IMR-90 (cell line): Measurements from ENCODE around the gene ACTRT2. TPM values are rescaled to one million over a fixed set of nuclear protein-coding genes. Genes with fewer than 3 reads are reported as not detected.

Source experiments
- ATAC-seq: fragments of 200-7000 bp; cut with Tn5 transposase; 2 replicates; pipeline ENCODE4 v1.9.1; 2020; ENCODE audit warnings: low read depth, mild to moderate bottlenecking, moderate library complexity
- BruUV-seq: library from RNA; stranded (reverse); fragments of 400-500 nt; replicated peaks from 2 replicates; lab custom pipeline; 2021; lab: Mats Ljungman, UMichigan
- CTCF ChIA-PET: fragments of 300-600 bp; formaldehyde crosslinking; extraction: SDS; loops from one replicate; lab custom pipeline; 2021; ENCODE audit warnings: antibody characterized with exemption; lab: Yijun Ruan, JAX
- POLR2A ChIA-PET: fragments of 300-600 bp; sonication (Branson Sonifier 250); formaldehyde crosslinking; loops from one replicate; lab custom pipeline; 2022; ENCODE audit warnings: antibody characterized with exemption; ENCODE audit not compliant: unreplicated experiment; lab: Charles Lee
- DNase-seq: peaks from one replicate; pipeline ENCODE4 v3.0.0; 2013
- H2AFZ ChIP-seq: replicated peaks from 2 replicates; pipeline ENCODE3; 2013; ENCODE audit warnings: low read length, mild to moderate bottlenecking; ENCODE audit not compliant: poor library complexity
- H2AK5ac ChIP-seq: 2 replicates; pipeline ENCODE4 v1.6.1; 2013; ENCODE audit warnings: low read depth, low read length, inconsistent platforms
- H2AK9ac ChIP-seq: replicated peaks from 2 replicates; pipeline ENCODE3; 2013; ENCODE audit warnings: mild to moderate bottlenecking, low read depth, low read length, moderate library complexity; ENCODE audit not compliant: poor library complexity
- H2BK120ac ChIP-seq: 2 replicates; pipeline ENCODE4 v1.6.1; 2013; ENCODE audit warnings: low read depth, low read length, inconsistent platforms
- H2BK15ac ChIP-seq: 3 replicates; pipeline ENCODE4 v1.6.1; 2013; ENCODE audit warnings: low read depth, low read length, inconsistent platforms
- H2BK20ac ChIP-seq: 2 replicates; pipeline ENCODE4 v1.6.1; 2013; ENCODE audit warnings: low read depth, mild to moderate bottlenecking, inconsistent platforms, low read length, moderate library complexity
- H2BK5ac ChIP-seq: 2 replicates; pipeline ENCODE4 v1.6.1; 2013; ENCODE audit warnings: mild to moderate bottlenecking, low read depth, low read length, inconsistent platforms; ENCODE audit not compliant: poor library complexity, severe bottlenecking
- H3K14ac ChIP-seq: replicated peaks from 2 replicates; pipeline ENCODE4 v1.6.1; 2013; ENCODE audit warnings: low read depth, low read length, inconsistent platforms
- H3K18ac ChIP-seq: 2 replicates; pipeline ENCODE4 v1.6.1; 2013; ENCODE audit warnings: low read depth, low read length, control low read depth
- H3K23ac ChIP-seq: 2 replicates; pipeline ENCODE4 v1.6.1; 2013; ENCODE audit warnings: low read depth, low read length, inconsistent platforms
- H3K27ac ChIP-seq: 2 replicates; pipeline ENCODE4 v1.5.1; 2013; ENCODE audit warnings: mild to moderate bottlenecking, control low read depth, low read length; ENCODE audit not compliant: insufficient read depth
- H3K27me3 ChIP-seq: 2 replicates; pipeline ENCODE4 v1.6.1; 2013; ENCODE audit warnings: low read length; ENCODE audit not compliant: control insufficient read depth, insufficient read depth
- H3K36me3 ChIP-seq: 2 replicates; pipeline ENCODE4 v1.6.1; 2013; ENCODE audit warnings: low read length, mixed read lengths; ENCODE audit not compliant: control insufficient read depth, insufficient read depth
- H3K4ac ChIP-seq: 2 replicates; pipeline ENCODE4 v1.6.1; 2013; ENCODE audit warnings: low read depth, low read length, inconsistent platforms
- H3K4me1 ChIP-seq: 2 replicates; pipeline ENCODE4 v1.6.1; 2013; ENCODE audit warnings: low read length, mixed read lengths; ENCODE audit not compliant: control insufficient read depth, insufficient read depth
- H3K4me2 ChIP-seq: 2 replicates; pipeline ENCODE4 v1.6.1; 2013; ENCODE audit warnings: low read depth, mild to moderate bottlenecking, control low read depth, low read length, moderate library complexity
- H3K4me3 ChIP-seq: 2 replicates; pipeline ENCODE4 v1.5.1; 2013; ENCODE audit warnings: low read depth, mild to moderate bottlenecking, control low read depth, low read length, moderate library complexity; ENCODE audit not compliant: insufficient read depth
- H3K56ac ChIP-seq: 2 replicates; pipeline ENCODE4 v1.6.1; 2013; ENCODE audit warnings: low read length, inconsistent platforms; ENCODE audit not compliant: insufficient read depth; ENCODE audit errors: extremely low read depth
- H3K79me1 ChIP-seq, 2 experiments: 2 replicates each; pipeline ENCODE4 v1.6.1; 2013; ENCODE audit warnings: low read length in 2 of 2, inconsistent platforms in 1 of 2, low read depth in 1 of 2
- H3K9ac ChIP-seq: 2 replicates; pipeline ENCODE4 v1.6.1; 2013; ENCODE audit warnings: low read depth, low read length, control low read depth
- H3K9me1 ChIP-seq: 2 replicates; pipeline ENCODE4 v1.6.1; 2013; ENCODE audit warnings: low read length, inconsistent platforms; ENCODE audit not compliant: insufficient read depth
- H3K9me3 ChIP-seq: 2 replicates; pipeline ENCODE4 v1.6.1; 2013; ENCODE audit warnings: low read length; ENCODE audit not compliant: control insufficient read depth, insufficient read depth
- H4K20me1 ChIP-seq: 2 replicates; pipeline ENCODE4 v1.6.1; 2013; ENCODE audit warnings: low read length, inconsistent platforms; ENCODE audit not compliant: insufficient read depth
- H4K5ac ChIP-seq: 2 replicates; pipeline ENCODE4 v1.6.1; 2013; ENCODE audit warnings: mild to moderate bottlenecking, low read depth, low read length, control low read depth
- H4K8ac ChIP-seq, 2 experiments: 2 replicates each; pipeline ENCODE4 v1.6.1; 2013; ENCODE audit warnings: low read depth in 2 of 2, low read length in 2 of 2, control low read depth in 1 of 2, inconsistent platforms in 1 of 2
- H4K91ac ChIP-seq: 2 replicates; pipeline ENCODE4 v1.6.1; 2013; ENCODE audit warnings: low read depth, low read length, inconsistent platforms; ENCODE audit not compliant: insufficient read depth
- BHLHE40 ChIP-seq: fragments of 150-350 bp; IDR thresholded peaks from 2 replicates; pipeline ENCODE4 v1.6.1; 2016; ENCODE audit warnings: mild to moderate bottlenecking, low read depth, low read length
- CEBPB ChIP-seq: IDR thresholded peaks from 2 replicates; pipeline ENCODE4 v1.6.1; 2012; ENCODE audit warnings: low read depth, low read length, improper control_type of control experiment
- MAFK ChIP-seq: IDR thresholded peaks from 2 replicates; pipeline ENCODE4 v1.6.1; 2012; ENCODE audit warnings: low read depth, low read length, improper control_type of control experiment
- MAZ ChIP-seq: IDR thresholded peaks from 2 replicates; pipeline ENCODE4 v1.6.1; 2012; ENCODE audit warnings: low read depth, mild to moderate bottlenecking, low read length, improper control_type of control experiment, moderate library complexity, borderline replicate concordance
- MXI1 ChIP-seq: IDR thresholded peaks from 2 replicates; pipeline ENCODE4 v1.6.1; 2012; ENCODE audit warnings: low read depth, mild to moderate bottlenecking, low read length, moderate library complexity, borderline replicate concordance
- RCOR1 ChIP-seq: IDR thresholded peaks from 2 replicates; pipeline ENCODE4 v1.6.1; 2012; ENCODE audit warnings: mild to moderate bottlenecking, low read length, improper control_type of control experiment; ENCODE audit not compliant: insufficient replicate concordance
- WGBS, 2 experiments: methylation state at CpG; one replicate each; pipeline versions ENCODE4 v1.1.5 to v1.1.7; 2013; ENCODE audit warnings: missing lambda C conversion rate in 2 of 2; ENCODE audit not compliant: insufficient read length in 1 of 2; ENCODE audit errors: extremely low coverage in 2 of 2; 5-methylcytosine and 5-hydroxymethylcytosine counted together
- dilution Hi-C: fragments of 300-500 bp; cut with HindIII; formaldehyde crosslinking; loops from one replicate; pipeline ENCODE4 v1.14.3; 2018; ENCODE audit warnings: low sequenced_read_pairs; ENCODE audit not compliant: unreplicated experiment
- in situ Hi-C: fragments of 300-500 bp; cut with MboI; formaldehyde crosslinking; loops from 3 replicates; pipeline ENCODE4 v1.14.3; 2019; ENCODE audit warnings: low sequenced_read_pairs, inconsistent platforms, mixed read lengths
- intact Hi-C: fragments of 100-400 bp; cut with micrococcal nuclease; formaldehyde crosslinking; loops from 2 replicates; pipeline ENCODE4 v1.10.0; 2022
- polyA plus RNA-seq, 3 experiments: library from polyadenylated mRNA; depleted of rRNA; stranded (reverse); fragments of >200 nt; gene quantifications; 2 replicates each; pipeline ENCODE4 v1.2.3, GENCODE V29; 2012; ENCODE audit warnings: low replicate concordance in 1 of 3
- total RNA-seq: library from RNA; depleted of rRNA; stranded (reverse); fragments of >200 nt; gene quantifications from 2 replicates; pipeline ENCODE4 v1.2.3, GENCODE V29; 2012
- TF ChIP-seq, protein P1 (sequence below): fragments of 150-350 bp; IDR thresholded peaks from 2 replicates; pipeline ENCODE4 v1.6.1; 2016; ENCODE audit warnings: low read depth, mild to moderate bottlenecking, low read length, moderate library complexity, borderline replicate concordance
- TF ChIP-seq, protein P2 (sequence below): fragments of 150-350 bp; IDR thresholded peaks from 2 replicates; pipeline ENCODE4 v1.6.1; 2017; ENCODE audit warnings: mild to moderate bottlenecking, antibody characterized with exemption, low read length, low read depth

ACTRT2 gene
- total and polyA plus RNA-seq, 2 of the 4 experiments (the other 2 are of a cell fraction) = not detected

DNA sequence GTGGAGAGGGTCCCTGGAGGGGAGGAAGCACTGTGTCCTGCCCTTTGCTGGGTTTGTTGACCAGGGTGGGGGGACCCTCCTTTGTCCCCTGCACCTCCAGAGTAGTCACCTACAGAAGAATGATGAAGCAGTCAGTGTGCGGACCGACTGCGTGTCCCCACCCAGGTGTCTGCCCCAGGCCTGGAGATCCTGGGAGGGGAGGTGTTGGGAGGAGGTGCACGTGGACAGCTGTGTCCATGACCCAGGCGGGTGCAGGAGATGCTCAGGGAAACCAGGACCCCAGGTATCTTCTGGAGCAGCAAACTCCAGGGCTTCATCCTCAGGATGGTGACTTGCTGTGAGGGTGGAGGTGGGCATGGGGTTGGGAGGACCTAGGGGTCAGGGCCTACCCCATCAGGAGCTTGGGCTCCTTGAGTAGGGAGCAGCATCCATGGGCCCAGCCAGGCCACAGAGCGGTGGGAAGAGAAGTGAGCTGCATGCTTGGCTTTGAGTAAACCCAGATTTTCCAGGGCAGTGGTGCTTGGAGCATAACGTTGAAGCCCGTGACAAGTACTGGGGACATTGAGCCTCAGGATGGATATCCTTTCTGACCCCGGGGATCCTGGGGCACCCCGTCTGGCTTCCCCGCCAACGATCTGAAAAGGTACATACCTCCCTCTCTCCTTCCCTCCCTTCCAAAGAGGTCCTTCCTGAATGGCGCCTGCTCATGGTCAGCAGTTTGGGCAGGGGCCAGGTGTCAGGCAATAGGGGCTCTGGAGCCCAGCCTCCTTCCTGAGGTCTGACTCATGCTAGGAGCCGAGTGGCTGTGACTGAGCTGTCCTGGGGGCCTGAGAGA is 13.7 kb downstream of the ACTRT2 start (continued):
- TF ChIP-seq, protein P1, sequence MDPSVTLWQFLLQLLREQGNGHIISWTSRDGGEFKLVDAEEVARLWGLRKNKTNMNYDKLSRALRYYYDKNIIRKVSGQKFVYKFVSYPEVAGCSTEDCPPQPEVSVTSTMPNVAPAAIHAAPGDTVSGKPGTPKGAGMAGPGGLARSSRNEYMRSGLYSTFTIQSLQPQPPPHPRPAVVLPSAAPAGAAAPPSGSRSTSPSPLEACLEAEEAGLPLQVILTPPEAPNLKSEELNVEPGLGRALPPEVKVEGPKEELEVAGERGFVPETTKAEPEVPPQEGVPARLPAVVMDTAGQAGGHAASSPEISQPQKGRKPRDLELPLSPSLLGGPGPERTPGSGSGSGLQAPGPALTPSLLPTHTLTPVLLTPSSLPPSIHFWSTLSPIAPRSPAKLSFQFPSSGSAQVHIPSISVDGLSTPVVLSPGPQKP = no peak

DNA sequence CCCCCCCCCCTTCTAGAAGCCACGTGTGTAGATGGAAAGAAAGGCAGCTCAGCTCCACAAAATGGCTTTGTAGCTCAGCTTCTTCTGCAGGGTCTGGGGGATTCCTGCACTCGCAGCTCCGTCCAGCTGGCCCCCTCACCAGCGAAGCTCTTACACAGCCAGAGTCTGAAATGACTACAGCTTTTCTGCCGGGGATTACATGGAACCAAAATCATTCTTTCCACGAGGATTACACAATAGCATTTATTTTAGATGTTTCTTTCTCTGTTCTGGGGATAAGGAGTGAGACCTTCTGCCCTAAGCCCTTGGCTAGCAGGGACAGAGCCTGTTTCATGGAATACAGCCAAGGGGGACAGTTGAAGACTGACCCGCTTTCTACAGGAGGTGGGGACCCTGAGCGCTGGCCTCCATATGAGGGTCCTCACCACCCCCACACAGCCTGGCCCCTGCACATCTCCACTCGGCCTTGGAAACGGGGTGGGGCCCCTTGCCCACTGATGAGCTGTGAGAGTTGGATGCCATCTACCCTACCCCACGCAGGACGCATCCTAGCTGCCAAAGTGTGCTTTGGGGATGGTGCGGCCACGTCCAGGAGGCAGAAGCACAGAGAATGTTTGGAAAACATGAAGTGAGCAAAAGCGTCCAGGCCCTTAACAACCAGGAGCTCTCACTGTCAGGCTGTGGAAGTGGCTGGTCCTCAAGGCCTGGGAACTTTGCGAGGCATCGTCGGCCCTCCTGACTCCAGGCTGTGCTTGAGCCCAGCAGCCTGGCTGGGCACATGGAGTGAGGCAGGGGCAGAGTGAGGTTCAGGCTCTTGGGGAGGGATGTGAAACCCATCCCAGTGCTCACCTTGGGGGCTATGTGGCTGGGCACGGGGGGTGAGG is 14.5 kb downstream of the ACTRT2 start:
- no peaks in the 10 kb centered on the region for H3K9me1 ChIP-seq
- no peak overlapping the region for H3K4ac ChIP-seq
- no peak overlapping the region for H3K27ac ChIP-seq
- no TSS peak for BruUV-seq
- TF ChIP-seq MAFK (no peak), CEBPB (no peak), RCOR1 (no peak), MXI1 (no peak), MAZ (no peak), BHLHE40 (no peak)
- TF ChIP-seq, protein P2, sequence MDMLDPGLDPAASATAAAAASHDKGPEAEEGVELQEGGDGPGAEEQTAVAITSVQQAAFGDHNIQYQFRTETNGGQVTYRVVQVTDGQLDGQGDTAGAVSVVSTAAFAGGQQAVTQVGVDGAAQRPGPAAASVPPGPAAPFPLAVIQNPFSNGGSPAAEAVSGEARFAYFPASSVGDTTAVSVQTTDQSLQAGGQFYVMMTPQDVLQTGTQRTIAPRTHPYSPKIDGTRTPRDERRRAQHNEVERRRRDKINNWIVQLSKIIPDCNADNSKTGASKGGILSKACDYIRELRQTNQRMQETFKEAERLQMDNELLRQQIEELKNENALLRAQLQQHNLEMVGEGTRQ = no peak
- H3K4me1 ChIP-seq = no peaks in the 10 kb centered on the region
- H3K14ac ChIP-seq = no peak overlapping the region
- WGBS, 2 experiments = 0% methylated on average over 1 of the region's 19 CpGs; no CpG with 5 or more reads in 1 of the 2 experiments
- ATAC-seq (no peak), DNase-seq (no peak)
- H4K91ac ChIP-seq = no peak overlapping the region
- in situ Hi-C loops = no loop called here
- H3K79me1 ChIP-seq = no peaks in the 10 kb centered on the region
- CTCF ChIA-PET = no interaction called here
- H2AK5ac ChIP-seq = no peak overlapping the region
- no peak overlapping the region for H2BK20ac ChIP-seq
- no peaks in the 10 kb centered on the region for H4K20me1 ChIP-seq
- no peak overlapping the region for H3K18ac ChIP-seq
- H3K36me3 ChIP-seq = no peaks in the 10 kb centered on the region
- no peak overlapping the region for H2BK15ac ChIP-seq
- H2BK5ac ChIP-seq = no peak overlapping the region
- H3K27me3 ChIP-seq = no peaks in the 10 kb centered on the region
- H3K9ac ChIP-seq = no peak overlapping the region
- no peak overlapping the region for H4K5ac ChIP-seq
- H2AK9ac ChIP-seq = no peak overlapping the region
- H2BK120ac ChIP-seq = no peak overlapping the region
- dilution Hi-C loops = no loop called here
- H2AFZ ChIP-seq = no peak overlapping the region
- no peak overlapping the region for H3K23ac ChIP-seq
- no peak overlapping the region for H3K56ac ChIP-seq
- intact Hi-C loops = no loop called here
- POLR2A ChIA-PET = no interaction called here
- H3K9me3 ChIP-seq = peaks cover 43% of the 10 kb centered on the region
- H4K8ac ChIP-seq = no peak overlapping the region
- no peak overlapping the region for H3K4me2 ChIP-seq
- H3K4me3 ChIP-seq = no peak overlapping the region
